CD4-positive, alpha-beta T cell treated with Interleukin-17A for 1 hour (primary cell): ENCODE results near the gene MED27.
"Not testable (repeated sequence)": the region's sequence is repeated elsewhere in the genome, so short reads cannot be mapped to it uniquely, and the experiment has no call there.

ENCODE experiments used
- DNase-seq: peaks from one replicate; pipeline ENCODE4 v3.0.0-alpha.2; 2020

MED27 gene

DNA sequence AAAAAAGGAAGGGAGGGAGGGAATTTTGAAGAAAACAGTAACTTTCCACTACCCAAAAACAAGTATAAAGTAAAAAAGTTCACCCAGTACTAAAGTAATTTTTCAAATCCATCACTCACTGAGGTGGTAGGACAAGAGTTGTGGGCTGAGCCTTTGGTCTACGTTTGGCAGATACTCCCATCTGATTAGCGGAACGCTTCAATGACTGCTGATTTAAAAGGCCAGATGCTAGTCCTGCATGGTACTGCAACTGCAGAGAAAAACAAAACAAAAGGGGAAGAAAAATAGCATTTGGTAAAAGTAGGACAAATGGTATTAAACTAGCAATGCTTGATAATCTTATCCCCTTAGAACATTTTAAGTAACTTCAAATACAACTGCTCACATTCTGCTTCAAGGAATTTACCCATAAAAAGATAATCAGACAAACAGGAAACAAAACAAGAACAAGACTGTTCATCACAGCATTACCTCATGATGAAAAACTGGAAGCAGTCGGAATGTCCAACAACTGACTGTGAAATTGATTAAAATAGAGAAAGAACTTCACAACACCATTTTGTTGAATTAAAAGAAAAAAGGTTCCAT is 65.4 kb downstream of the MED27 start:
- DNase-seq: no peak

DNA sequence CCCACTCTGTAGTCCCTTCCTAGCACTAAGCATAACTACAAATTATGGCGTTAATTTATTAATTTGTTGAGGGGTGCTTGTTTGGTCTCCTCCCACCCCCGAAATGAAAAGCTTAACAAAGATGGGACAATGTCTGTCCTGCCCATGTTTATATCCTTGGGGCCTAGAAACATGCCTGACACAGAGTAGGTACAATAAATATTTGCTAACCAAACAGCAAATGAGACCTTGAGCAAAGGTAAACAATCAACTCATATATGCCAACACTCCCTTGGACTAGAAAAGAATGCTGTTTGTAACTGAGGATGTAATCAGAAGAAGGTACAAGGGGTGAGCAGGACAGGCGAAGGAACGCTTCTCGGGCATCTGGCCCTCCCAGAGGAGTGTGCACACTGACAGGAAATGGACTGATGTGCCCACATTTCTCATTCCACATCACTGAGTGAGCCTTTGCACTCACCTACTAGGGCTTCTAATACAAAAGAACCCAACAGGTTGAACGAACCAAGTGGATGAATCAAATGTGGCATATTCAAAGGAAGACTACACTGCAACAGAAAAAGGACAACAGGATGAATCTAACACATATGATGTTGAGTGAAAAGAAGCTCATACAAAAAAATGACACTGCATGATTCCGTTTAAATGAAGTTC is 66.8 kb downstream of the MED27 start:
- no peak for DNase-seq

DNA sequence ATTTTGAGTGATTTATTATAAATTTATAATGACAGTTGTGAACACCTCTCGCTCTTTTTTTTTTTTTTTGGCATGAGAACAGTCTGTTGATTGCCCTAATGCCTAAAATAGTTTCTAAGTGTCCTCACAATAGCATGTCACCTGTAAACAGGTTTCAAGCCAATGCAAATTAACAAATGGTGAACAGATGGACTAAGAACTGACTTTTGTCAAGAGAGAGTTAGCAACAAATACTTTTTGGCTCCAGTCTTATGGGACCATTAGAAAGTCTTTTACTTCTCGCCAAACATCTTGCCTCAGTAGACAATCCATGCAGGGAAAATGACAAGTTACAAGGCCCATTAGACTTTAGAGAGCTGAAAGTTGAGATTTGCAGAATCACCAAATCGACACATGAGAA is 67.8 kb downstream of the MED27 start:
- DNase-seq: no peak

DNA sequence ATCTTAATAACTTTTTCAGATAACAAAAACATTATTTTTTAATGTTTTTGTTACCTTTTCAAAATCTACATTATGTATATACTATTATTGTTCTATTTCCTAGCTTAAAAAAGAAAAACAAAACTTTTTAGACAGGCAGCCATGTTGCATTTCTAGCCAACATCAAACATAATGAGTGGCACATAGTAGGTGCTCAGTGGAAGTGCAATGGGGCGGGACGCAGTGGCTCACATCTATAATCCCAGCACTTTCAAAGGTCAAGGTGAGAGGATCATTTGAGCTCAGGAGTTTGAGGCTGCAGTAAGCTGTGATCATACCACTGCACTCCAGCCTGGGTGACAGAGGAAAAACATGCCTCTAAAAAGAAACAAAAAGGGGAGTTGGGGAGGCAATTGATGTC is 68.4 kb downstream of the MED27 start:
- DNase-seq: no peak

DNA sequence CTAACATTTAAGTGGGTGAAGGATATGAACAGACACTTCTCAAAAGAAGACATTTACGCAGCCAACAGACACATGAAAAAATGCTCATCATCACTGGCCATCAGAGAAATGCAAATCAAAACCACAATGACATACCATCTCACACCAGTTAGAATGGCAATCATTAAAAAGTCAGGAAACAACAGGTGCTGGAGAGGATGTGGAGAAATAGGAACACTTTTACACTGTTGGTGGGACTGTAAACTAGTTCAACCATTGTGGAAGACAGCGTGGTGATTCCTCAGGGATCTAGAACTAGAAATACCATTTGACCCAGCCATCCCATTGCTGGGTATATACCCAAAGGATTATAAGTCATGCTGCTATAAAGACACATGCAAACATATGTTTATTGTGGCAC is 69.5 kb downstream of the MED27 start:
- DNase-seq: not testable (repeated sequence)

DNA sequence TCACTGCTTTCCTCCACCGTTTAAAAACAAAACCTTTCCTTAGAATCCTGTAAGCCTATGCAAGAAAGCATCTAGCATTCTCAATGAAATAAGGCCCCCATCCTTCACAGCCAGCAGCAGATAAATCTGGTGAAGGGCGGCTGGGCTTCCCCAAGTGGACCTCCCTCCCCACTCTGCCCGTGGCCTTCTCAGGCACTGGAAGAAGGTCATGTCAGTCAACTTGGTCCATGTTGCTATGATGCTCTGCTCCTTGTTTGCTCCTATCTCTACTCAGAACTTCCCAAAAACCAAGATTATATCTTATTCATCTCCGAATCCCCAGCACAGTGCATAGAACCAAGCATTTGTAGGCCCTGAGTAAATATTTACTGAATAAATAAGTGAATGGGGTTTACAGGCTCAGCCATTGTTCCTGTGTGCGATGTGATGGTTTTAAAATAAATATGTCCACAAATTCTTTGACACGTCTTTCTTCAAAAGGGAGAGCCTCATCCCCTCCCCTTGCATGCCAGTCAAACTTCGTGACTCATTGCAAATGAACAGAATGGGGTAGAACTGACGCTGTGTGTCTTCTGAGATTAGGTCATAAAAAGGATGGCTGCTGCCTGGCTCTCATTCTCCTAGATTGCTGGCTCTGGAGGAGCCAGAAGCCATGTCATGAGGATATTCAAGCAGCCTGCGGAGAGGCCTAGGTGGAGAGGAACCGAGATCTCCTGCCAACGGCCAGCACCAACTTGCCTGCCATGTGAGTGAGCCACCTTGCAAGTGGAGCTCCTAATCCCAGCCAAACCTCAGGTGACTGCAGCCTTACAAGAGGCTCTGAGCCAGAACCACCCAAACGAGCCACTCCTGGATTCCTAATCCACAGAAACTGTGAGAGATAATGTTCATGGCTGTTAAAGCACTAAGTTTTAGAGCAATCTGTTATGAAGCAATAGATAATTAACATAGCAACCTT is 70.5 kb downstream of the MED27 start:
- no peak for DNase-seq

DNA sequence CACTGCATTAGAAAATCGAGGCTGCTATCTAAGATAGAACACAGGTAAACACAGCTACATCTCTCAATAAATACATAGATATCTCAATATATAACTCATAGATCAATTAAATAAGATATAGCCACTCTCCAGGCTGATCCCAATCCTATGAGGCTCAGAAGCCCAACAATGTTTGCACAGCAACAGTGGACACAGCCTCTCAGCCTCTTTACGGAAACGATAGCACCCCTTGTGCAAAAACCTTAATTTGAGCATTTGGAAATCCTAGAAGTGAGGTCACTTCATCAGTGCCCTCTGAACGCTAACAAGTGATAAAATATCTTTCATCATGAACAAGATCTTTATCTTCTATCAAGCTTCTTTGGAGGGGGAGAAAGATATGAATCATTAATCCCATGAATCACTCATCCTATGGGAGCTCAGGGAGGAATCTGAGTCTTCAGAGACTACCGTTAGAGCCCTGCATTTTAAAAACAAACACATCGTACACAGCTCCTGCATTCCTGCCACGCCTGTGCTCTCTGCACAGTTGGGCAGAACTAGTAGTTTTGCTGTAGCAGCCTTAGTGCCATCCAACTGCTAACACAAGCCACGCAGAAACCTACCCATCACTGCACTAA is 71.4 kb downstream of the MED27 start:
- no peak for DNase-seq

DNA sequence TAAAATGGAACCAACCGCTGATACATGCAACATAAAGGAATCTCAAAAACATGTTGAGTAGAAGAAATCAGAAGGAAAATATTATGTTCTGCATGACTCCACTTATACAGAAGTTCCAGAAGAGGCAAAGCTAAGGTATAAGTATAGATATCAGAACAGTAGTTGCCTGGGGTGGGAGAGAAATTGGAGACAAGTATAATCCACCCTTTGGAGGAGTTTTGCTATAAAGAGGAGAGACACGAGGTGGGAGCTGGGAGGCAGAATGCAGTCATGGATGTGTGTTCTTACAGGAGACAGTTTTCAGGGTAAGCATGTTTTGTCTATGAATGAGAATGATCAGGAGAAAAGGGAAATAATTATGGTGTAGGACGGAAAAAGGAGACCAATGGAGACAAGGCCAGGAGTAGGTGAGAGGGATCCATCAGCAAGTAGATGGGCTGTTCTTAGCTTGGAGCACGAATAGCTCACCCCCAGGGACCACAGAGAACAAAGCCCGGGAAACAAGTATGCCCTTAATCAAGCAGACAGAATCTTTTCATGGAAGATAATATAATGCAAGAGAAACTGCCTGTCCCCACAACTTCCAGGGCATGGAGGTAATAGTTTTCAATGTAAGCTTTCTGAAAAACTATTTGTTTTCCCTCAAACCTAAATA is 72.2 kb downstream of the MED27 start:
- DNase-seq: no peak

DNA sequence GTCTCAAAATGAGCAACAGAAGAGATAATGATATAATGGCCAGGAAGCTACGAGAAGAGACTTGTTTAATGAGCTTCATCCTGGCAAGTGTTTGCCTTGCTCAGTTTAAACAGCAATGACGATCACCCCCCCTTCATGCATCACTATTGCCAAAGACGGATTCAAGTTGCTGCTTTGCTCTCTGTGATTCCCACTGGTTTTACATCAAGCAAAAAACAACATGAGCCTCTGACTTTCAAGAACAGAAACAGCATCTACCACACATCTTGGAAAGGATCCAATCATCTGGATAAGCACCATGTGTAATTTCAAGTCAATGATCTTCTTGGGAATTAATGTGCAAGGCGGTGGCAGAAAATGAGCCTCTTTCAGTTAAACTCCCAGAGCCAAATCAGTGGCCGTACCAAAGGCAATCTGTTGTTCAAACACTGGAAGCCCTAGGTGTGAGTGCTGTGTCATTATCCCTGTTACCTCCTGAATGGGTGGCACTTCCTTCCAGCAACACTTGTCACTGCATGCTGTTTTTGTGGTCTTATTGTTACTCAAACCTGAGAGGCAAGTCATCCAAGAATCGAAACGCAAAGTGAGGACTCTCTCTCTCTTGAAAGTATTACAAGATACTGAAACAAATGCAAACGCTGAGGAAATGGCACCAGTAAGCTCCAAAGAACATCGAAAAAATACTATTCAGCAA is 72.8 kb downstream of the MED27 start:
- no peak for DNase-seq

DNA sequence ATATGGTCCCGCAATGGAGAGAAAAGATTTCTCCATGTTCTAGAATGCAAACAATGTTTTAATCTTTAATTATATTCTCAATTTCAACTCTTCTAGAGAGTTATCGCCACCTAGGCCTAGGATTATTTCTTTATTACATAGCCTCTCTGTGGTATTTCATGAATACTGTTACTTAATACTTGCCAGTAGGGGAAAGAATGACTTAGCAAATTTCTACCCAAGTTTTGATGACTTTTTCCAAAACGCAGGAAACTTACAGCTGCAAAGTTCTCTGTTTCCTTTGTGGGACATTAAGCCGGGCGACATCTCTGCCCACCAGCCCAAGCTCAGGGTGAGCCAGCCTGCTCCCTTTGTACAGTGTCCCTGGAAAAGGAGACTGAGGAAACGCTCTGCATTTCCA is 73.8 kb downstream of the MED27 start:
- DNase-seq: no peak

DNA sequence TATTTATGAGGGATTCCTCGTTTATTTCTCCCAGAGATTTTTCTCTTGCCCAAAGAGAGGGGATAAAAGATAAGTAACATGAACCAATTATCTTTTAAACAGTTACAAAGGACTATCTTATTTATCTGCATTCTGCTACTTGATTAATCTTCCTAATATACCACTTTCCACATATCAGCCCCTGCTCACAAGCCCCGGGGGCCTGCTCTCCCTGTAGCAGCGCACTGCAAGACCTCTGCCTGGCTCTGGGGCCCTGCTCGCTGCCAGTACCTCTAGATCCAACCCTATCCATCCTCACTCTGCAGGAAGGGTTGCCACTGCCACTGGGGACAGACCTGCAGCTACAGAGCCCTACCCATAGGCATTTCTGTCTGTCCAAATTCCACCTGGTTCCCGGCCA is 75.3 kb downstream of the MED27 start:
- no peak for DNase-seq

DNA sequence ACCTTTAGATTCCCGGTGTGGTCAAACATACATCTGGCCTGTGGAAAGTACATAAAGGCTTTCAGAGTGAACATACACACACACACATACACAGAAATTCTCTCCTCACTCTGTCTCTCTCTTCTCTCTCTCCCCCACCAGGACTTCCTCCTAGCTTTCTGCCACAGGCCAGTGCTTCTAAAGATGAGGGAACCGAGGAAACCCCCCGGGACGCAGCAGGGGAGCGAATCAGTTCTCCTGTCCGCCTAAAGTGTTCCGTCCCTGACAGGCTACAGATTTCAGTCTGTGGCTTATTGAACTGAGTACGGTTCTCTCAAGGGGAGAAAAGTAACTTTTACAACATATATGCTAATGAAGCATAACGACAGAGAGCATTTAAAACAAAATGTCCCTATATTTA is 75.8 kb downstream of the MED27 start:
- DNase-seq: no peak

DNA sequence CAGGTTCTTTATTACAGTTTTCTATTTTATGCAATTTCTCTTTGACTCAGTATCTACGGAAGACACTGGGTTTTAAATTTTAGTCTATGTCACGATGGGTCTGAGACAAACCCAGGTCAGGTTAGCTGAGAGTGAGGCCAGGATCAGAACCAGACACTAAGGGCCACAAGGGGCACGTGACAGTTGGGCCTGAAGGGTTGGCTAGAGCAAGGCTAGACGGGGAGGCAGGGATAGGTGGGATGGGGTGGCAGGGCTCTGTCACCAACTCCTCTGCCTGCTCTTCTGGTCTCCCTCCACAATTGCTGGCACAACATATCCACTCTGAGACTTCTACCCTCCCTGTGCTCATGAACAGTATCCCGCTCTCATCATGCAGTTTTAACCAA is 76.4 kb downstream of the MED27 start:
- DNase-seq: no peak

DNA sequence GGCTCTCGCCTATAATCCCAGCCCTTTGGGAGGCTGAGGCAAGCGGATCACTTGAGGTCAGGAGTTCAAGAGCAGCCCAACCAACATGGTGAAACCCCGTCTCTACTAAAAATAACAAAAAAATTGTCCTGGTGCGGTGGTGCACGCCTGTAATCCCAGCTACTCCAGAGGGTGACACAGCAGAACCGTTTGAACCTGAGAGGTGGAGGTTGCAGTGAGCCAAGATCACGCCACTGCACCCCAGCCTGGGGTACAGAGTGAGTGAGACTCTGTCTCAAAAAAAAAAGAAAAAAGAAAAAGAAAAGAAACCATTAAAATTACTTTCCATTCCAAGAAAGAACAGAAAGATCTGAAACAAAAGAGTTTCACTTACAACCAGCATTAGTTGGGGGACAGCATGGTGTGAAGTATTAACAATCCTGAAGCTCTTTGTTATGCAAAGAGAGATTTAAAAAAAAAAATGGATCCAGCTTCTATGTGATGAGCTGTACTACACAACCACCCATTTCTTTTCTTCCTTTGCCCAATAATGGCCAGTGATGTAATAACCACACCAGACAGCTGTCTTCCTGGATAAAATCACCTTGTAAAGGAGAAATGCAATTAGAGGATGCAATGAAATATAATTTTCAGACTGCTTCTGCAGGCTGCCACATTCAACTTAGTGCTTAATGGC is 76.9 kb downstream of the MED27 start:
- DNase-seq: no peak

DNA sequence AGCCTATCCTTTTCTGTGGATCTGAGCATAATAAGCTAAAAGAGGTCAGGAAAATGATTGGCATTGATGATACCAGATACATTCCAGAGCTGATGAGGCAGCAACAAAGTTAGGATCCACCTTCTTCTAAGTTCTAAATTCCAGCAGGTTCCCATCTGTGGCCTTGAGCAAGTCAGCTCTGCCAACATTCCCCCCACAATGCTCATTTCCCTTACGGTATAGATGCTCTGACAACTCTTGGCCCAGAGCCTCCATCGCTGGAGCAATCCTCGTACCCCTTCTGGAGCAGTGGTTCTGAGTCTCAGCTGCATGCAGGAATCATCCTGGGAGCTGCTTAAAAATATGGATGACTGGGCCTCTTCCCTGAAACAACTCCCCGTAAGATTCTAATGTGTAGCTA is 78.1 kb downstream of the MED27 start:
- no peak for DNase-seq

DNA sequence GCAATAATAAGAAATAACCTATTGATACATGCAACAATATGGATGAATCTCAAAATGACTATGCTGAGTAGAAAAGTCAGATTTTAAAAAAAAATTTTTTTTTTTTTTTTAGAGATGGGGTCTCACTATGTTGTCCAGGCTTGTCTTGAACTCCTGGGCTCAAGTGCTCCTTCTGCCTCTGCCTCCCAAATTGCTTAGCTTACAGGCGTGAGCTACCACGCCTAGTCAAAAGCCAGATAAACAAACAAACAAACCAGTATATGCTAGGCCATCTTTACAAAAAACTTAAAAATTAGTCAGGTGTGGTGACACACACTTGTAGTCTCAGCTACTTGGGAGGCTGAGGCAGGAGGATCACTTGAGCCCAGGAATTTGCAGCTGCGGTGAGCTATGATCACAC is 79.0 kb downstream of the MED27 start:
- DNase-seq: no peak

DNA sequence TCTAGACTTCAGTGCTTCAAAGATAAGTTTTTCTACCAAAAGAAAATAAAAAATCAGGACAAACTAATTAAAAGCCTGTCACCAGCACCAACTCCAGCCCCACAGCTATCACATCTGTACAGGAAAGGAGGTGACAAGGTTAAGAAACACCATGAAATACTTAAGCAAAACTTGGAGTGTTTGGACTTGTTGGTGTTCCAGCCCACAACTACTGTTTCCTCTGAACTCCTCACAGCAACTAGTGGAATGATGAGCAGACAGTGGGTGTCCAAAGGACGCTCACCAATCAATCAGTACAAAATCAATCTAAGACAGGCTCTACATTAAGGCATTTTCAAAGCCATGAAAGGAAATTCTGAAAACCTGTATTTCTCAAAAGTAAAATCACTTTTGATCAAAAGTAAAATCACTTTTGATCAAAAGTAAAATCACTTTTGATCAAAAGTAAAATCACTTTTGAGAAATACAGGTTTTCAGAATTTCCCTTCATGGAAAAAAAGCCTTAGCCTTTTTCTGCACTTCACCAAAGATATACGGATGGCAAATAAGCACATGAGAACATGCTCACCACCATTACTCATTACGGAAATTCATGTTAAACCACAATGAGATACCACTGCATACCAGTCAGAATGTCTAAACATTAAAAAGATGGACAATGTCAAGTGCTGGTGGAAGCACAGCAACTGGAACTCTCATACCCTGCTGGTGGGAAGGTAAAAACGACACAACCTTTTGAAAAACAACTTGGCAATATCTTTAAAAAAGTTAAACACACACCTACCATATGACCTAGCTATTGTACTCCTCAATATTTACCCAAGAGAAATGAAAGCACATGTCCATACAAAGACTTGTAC is 79.7 kb downstream of the MED27 start:
- DNase-seq: no peak

DNA sequence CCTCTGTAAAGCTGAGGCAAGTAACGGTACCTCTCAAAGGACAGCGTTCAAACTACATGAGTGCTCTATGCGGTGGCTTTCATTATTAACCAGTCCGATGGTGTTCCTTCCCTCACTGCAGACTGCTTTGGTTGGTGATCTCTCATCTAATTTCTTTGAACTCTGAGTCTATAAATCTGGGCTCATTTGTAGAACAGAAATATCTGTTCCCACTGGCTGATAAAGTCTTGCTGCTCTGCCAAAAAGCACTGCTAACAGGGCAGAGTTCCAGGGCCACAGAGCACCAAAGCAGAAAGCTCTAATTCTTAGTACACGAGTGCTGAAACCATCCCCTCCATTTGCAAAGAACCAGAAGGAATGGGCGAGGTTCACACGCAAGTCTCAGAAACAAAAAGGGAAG is 81.9 kb downstream of the MED27 start:
- no peak for DNase-seq

DNA sequence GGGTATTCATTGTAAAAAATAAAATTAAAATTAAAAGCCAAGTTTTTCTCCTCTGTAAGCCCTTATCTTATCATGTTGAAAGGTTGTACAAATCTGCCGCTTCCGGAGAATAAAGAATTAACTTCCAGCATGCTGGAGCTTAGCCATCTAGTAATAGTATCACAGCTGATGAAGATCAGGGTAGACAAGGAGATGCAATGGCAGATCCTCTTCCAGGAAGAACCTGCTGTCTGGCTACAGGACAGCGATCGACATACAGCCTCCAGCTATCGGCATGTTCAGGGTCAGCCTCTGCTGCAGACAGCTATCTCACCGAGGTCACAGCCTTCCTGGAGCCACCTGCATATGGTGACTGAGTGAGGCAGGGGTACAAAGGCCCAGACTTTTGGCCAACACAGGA is 82.6 kb downstream of the MED27 start:
- DNase-seq: no peak

DNA sequence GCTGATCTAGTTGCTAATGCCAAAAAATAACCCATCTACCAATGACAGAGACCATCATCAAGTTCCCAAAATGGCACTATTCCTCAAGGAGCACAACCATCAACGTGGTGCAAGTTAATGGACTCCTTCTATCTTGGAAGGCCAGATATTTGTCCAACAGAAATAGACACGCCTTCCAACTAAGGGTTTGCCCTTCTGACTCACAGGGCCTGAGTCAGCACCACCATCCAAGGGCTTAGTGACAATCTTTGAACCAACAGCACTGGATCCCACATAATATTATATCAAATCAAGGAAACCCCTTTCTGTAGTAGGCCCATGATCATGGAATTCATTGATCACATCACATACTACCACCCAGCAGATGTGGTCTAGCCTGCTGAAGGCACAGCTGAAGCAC is 84.3 kb downstream of the MED27 start:
- DNase-seq: no peak
